HG03095 (cell line): ENCODE results near the gene ARF5.
A peak's percentile ranks its signal among the peaks of the same experiment; 100 is the strongest.

ENCODE experiments used
- ATAC-seq: cut with Tn5 transposase; IDR thresholded peaks from one replicate; pipeline ENCODE4 v1.9.1; 2021; ENCODE audit warnings: moderate library complexity; ENCODE audit not compliant: unreplicated experiment

Gene ARF5

GRCh38 chr7:127587663-127588018 is 570 bp upstream of the ARF5 start:
- ATAC-seq, result no peak

- ATAC-seq, result peak; percentile 11
Observed at GRCh38 chr7:127588697-127589482, 679 bp downstream of the ARF5 start.

DNA sequence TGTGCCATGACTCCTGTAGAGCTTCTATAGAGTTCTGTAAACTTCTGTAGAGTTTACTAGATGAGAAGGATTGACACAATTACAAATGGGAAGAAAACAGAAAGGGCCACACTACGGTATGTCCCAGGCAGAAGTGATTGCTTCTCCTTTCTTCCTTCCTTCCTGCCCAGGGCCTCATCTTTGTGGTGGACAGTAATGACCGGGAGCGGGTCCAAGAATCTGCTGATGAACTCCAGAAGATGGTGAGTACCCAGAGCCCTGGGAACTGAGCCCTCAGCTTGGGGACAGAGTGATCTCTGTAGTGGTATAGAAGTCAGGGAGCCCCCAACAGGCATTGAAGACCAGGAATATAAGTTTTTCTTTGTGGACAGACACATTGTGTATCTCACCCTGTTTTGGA is 1.7 kb downstream of the ARF5 start:
- ATAC-seq, result no peak

- ATAC-seq, result no peak
Observed at GRCh38 chr7:127591189-127591588, 3.0 kb downstream of the ARF5 start.

DNA sequence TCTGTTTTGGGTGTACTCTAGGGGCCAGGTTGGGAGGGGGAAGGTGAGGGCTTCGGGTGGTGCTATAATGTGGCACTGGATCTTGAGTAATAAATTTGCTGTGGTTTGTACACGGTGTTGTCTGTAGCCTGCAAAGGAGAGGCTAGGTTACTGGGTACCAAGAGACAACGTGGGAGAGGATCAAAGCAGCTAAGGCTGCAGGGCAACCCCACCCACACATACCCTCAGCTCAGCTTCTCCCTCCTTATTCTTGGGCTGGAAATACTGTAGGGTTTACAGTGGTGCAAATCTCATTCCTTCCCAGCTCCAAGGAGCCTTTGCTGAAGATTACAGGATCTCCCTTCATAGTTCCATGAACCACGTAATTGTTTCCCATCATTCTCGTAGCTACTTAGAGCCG is 3.4 kb downstream of the ARF5 start:
- ATAC-seq, result no peak

- no peak for ATAC-seq
Observed at GRCh38 chr7:127592550-127592949, 4.3 kb downstream of the ARF5 start.

GRCh38 chr7:127594490-127594889 is 6.3 kb downstream of the ARF5 start:
- ATAC-seq, result no peak

GRCh38 chr7:127595737-127596136 is 7.5 kb downstream of the ARF5 start:
- no peak for ATAC-seq

DNA sequence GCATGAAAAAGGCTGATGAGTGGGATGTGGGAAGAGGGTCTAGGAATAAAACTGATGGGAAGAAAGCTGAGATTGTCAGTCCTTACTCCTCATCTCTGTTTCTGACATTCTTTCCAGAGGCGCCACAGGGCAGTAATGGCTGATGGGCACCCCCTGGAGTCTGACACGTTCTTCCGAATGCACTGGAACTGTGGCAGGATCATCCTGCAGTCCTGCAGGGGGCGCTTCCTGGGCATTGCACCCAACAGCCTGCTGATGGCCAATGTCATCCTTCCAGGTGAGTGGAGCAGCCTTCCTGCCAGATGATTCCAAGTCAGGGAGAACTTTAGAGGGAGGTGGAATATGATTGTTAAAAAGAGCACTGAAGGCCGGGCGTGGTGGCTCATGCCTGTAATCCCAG is 10.1 kb downstream of the ARF5 start:
- ATAC-seq, result no peak

DNA sequence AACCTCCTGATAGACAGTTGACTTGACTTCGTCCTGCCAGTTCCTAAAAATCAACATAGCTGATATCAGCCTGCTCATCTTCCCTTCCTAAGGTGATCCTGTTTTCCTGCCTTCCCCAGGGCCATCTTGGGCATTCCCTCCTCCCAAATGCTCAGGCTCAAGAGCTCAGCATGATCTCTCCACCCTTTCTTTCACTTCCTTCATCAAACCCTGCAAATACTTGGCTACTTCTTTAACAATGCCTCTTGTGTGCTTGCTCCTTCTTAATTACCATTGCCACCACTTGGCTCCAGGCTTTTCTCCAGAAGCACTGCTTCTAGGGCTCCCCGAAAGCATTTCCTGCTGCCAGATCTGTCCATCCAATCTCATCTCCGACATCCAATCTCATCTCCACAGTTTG is 12.7 kb downstream of the ARF5 start:
- no peak for ATAC-seq

GRCh38 chr7:127608446-127608845 is 20.2 kb downstream of the ARF5 start:
- ATAC-seq, result no peak

DNA sequence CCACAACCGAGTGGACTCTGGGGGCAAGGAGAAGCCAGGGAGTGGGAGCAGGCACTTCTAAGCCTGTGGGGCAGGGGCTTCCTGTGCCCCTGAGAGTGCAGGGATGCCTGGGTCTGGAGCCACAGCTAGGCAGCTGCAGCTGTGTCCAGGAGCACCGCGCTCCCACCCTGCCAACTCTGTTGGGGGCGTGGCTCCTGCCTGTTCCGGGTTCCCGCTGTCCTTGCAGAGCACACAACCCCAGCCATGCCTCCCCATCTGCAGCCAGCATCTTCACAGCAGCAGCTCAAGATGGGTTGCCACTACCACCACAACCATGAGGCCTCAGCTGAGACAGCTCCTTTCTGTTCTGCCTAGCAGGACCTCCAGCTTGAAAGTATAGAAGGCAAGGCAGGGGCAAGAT is 21.1 kb downstream of the ARF5 start:
- ATAC-seq, result no peak

- no peak for ATAC-seq
Observed at GRCh38 chr7:127612263-127612662, 24.1 kb downstream of the ARF5 start.

GRCh38 chr7:127616724-127617123 is 28.5 kb downstream of the ARF5 start:
- ATAC-seq, result no peak

DNA sequence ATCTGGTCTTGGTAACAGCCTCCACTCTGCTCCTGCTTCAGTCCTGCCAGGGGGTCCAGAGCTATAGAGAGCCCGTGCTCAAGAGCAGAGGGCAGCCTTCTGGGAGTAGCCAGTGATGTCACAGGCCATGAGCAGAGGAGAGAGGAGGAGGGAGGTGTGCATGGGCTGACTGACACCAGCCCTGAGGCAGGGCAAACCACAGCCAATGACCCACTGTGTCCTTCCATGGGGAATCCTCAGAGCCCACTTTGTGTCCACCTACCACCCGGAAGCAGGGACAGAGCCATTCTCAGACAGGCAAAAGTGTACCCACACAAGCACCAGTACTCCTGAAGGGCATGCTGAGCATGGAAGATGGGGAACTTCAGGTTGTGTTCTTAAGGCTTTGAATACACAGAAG is 29.8 kb downstream of the ARF5 start, which contains the start of gene PAX4:
TSS of gene PAX4 (minus strand) at position 101 of the 400 bp plus-strand sequence. CDS start 2,214 bp downstream, outside the sequence.
- ATAC-seq, result no peak

- no peak for ATAC-seq
Observed at GRCh38 chr7:127618775-127619174, 30.6 kb downstream of the ARF5 start.

DNA sequence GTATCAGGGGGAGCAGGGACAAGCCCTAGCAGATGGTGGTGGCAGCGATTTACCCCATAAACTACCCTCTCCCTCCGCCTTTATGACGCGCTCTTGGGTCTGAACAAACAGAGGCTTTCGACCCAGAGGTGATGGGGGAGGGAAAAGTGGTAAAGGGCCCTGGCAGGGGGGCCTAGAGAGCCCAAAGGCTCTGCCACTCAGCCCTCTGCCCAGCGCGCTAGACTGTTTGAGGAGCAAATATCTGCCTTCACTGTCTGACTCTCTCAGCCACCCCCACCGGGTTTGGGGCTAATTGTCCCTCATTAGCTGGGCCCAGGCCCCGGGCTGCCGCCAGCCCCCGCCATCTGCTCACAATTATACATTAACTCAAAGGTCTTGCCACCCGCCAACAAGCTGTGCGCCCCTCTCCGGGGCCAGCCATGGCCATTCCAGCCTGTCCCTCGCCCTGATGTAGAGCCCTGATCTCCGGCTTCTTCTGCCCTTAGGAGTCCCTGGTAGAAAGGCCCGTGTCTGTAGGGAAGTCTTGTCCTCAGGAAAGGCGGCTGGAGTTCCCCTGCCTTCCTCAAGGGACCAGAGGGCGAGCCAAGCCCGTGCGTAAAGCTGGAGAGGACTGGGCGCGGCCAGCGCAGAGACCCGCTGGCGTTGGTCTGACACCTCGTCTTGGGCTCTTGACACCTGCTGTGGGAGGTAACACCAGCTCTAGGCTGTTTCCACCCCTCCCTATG is 31.6 kb downstream of the ARF5 start:
- no peak for ATAC-seq

- no peak for ATAC-seq
Observed at GRCh38 chr7:127620406-127621233, 32.4 kb downstream of the ARF5 start.

DNA sequence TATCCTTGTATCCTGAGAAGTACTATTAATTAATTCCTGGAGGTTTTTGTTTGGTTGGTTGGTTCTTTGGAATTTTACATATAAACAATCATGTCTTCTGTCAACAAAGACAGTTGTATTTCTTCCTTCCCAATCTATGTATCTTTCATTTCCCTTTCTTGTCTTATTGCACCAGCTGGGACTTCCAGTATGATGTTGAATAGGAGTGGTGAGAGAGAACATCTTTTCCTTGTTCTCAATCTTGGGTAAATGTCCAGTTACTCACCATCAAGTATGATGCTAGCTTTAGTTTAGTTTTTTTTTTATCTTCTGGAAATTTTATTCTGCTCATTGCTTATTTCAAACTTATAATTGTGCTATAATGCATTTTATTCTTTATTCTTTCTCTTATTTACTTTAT is 37.1 kb downstream of the ARF5 start:
- no peak for ATAC-seq

DNA sequence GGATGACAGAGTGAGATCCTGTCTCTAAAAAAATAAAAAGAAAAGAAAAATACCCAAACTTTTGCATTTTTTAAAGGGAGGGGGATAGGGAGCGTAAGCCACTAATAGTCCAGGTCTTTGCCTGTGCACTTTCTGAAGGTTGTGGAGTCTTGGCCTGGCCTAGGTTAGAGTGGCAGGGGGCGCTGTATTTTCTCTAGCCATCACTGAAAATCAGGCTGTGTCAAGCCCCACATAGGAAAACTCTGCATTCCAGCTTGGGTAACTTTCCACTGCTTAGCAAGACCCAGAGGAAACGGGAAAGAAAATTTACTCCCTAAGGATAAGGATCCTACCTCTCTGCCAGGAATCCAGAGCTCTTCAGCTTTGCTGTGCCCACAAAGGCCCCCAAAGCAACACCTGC is 40.2 kb downstream of the ARF5 start:
- no peak for ATAC-seq

- no peak for ATAC-seq
Observed at GRCh38 chr7:127629268-127629854, 41.1 kb downstream of the ARF5 start.
